Measurements from ENCODE around the gene ANTXR1.
"Not testable (repeated sequence)": the region's sequence is repeated elsewhere in the genome, so short reads cannot be mapped to it uniquely, and the experiment has no call there.

The ANTXR1 gene

GRCh38 chr2:69169655-69170389 is 156.8 kb downstream of the ANTXR1 start:
- DNase-seq: no peak

- DNase-seq: no peak
These were observed 157.7 kb downstream of the ANTXR1 start for GRCh38 chr2:69170661-69171060.

DNA sequence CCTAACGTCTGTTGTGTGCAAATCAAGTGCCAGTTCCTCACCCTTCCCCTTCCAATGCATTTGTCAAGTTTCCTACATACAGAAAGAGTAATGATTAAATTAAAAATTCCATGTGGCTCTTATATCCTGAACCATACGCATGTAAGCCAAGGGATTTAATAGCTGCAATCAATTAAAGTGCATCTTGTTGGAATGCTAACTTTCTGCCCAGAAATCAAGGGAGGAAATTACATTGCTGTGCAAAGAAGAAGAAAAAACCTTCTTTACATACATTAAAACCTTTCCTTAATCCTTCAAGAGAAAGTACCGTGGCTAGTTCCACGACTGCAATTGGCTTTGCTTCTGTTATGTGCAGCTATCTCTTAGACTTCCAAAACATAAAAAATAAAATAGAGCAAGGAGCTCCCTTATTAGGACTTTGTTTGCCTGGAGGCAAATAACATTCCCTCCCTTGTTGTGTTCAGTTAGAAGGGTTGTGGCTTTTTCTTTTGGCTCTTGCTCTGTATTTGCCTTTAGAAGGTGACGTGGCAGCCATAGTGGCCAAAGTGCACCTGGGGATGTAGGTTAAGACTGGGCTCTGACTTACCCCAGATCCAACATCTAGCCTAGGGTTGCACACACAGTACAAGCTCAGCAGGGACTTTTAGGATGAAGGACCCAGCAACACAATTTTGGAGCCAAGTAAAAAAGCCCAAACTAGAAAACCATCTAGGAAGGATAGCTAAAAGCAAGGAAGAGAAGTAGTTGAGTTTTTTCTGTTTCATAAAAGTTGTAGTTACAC is 158.3 kb downstream of the ANTXR1 start:
- DNase-seq: no peak

DNA sequence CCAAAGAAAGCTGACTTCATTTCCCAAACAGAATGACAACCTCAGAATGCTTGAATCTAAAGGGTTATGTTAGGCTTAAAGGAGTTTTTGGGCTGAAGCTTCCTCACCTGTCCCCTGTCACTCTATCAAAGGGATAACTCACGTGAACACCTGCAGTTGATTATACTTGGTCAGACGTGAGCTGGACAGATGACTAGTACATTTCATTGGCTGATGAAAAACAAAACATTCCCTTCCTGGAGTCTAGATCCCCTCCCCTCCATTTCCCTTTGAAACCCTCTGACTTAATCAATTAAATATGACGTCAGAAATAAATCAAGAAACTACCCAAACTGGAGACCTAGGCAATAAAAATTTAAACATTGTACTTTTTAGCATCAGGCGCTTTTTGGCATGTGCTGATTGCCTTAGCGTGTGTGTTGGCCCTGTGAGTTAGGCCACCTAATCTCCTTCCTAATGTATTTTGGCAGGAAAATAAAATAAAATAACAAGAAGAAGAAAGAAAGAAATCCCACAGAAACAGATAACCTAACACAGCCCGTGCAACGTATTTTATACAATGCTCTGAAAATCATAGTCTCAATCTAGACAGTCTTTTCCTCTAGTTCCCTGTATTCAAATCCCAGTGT is 159.0 kb downstream of the ANTXR1 start:
- no peak for DNase-seq

GRCh38 chr2:69173706-69174105 is 160.7 kb downstream of the ANTXR1 start:
- no peak for DNase-seq

DNA sequence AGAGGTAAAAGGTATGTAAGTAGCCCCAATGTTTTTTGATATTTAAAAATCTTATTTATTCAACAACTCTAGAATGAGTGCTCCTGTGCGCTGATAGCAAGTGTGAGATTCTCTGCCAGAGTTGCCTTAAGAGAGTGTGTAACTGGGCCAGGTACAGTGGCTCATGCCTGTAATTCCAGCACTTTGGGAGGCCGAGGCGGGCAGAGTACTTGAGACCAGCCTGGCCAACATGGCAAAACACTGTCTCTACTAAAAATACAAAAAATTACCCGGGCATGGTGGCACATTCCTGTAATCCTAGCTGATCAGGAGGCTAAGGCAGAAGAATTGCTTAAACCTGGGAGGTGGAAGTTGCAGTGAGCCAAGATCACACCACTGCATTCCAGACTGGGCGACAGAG is 161.2 kb downstream of the ANTXR1 start:
- DNase-seq: not testable (repeated sequence)

DNA sequence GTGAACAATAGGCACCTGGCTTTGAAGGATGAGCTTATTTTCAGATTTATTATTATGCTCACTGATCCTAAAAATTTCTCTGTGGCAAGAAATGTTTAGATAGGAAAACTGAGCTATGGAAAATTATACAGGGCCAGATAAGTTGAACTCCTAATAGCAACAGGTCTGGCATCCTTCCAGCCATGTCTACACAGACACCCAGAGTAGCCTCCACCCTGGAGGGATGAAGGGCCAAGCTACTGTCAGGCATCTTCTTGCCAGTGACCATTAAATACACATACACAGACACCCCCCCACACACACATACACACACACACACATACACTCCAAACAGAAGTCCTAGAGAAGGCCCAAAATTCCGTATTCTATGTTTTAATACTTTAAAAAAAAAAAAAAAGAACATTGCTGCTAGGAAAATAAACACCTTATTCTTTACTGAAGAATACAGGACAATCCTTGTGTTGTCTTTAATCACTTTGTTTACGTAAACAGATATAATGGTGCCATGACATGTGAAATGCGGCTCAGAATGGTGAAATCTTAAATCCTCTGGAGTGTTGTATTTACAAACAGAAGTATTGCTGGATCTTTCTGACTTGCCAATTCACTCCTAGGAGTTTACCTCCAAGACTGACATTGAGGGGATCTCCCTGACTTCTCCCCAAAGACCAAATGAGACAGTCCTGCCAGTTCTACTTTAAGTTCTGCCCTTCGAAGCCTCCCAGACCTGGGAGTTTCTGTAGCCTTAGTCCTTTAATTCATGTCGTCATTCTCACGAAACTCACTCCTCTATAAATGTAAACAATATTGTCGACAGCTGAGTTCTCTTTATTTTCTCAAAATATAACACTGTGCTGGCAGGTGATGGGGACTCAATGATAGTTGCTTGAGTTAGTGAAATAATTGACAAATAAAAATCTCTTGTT is 163.1 kb downstream of the ANTXR1 start:
- DNase-seq: no peak

- DNase-seq: no peak
These were observed 164.2 kb downstream of the ANTXR1 start for GRCh38 chr2:69177063-69177771.

GRCh38 chr2:69177785-69178636 is 165.0 kb downstream of the ANTXR1 start:
- no peak for DNase-seq

GRCh38 chr2:69178756-69179155 is 165.8 kb downstream of the ANTXR1 start:
- no peak for DNase-seq

DNA sequence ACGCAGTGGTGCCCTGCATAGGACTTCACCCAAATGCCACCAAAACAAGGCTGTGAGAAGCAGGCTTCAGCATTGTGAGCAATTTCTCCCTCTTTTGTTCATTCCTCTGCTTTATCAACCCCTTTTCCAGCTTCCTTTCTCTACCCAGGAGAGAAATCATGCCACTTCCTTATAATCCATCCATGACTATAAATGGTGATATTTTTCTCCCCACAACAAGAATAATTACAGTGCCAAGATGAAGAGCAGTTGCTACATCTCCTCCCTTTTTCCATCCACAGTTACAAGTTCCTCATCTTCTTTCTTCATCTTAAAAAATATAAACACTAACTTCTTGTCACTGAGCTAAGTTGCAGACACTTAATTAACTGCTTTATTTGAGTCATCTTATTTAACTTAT is 167.2 kb downstream of the ANTXR1 start:
- no peak for DNase-seq

- no peak for DNase-seq
These were observed 168.0 kb downstream of the ANTXR1 start for GRCh38 chr2:69180974-69181373.

- DNase-seq: no peak
These were observed 168.9 kb downstream of the ANTXR1 start for GRCh38 chr2:69181806-69182427.

DNA sequence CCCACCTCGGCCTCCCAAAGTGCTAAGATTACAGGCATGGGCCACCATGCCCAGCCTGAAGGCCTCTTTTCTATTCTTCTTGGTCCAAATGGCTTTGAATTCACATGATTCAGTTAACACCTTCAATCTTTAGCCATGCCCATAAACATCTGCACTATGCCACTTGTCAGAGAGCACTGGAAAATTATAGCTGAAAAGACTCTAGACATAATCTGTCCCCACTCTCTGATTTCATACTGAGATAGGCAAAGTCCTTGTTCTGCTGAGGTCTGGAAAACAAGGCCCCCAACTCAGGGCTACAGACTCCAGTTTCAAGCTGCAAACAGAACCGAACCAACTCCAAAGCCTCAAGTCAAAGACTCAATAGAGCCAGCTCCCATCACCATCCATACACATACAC is 170.7 kb downstream of the ANTXR1 start:
- DNase-seq: no peak

DNA sequence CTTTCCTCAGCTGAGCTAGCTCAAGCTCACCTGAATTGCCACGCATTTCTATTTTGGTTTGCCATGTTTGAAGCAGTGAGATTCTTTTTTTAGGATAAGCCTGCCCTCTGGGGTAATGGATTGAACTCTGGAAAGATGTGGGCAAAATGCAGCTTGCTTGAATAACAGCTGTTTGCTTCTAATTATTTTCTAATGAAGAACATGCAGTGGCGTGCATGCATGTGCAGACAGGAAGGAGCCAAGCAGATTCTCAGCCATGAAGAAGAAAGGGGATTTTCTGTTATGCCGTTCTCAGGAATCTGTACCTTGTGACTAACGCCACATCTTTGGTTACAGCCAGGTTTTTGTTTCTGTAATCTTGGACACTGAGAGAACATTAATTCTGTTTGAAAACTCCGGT is 171.2 kb downstream of the ANTXR1 start:
- DNase-seq: no peak

DNA sequence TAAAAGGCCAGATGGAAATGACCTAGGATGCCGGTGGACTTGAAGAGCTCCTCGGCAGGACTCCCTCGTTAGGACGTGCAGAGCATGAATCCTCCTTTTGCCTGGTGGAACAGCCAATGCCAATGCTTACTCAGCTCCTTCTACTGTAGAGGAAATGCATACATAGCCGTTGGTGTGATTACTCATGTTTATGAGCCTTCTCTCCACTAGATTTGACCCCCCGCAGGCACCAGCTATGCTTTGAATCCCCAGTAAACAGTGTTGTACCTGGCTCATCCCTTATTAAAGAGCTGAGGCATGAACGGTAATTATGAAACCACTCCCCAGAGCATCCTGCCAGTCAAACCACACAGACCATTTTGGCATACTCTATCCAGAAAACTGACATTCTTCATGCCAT is 172.8 kb downstream of the ANTXR1 start:
- DNase-seq: no peak

- no peak for DNase-seq
These were observed 173.6 kb downstream of the ANTXR1 start for GRCh38 chr2:69186614-69187013.

GRCh38 chr2:69188182-69188900 is 175.4 kb downstream of the ANTXR1 start:
- DNase-seq: no peak

GRCh38 chr2:69190743-69191404 is 177.9 kb downstream of the ANTXR1 start:
- no peak for DNase-seq
